Naive thymus-derived CD4-positive, alpha-beta T cell (primary cell): Measurements from ENCODE around the gene AIDA. TPM values are rescaled to one million over a fixed set of nuclear protein-coding genes. Genes with fewer than 3 reads are reported as not detected.
A peak's percentile ranks its signal among the peaks of the same experiment; 100 is the strongest.

Source experiments
- ATAC-seq: fragments of 150-1000 bp; cut with Tn5 transposase; 2 replicates; pipeline ENCODE4 v1.10.0; 2021; ENCODE audit warnings: mild to moderate bottlenecking, moderate library complexity
- CTCF ChIA-PET: fragments of 350-600 bp; sonication (Branson Sonifier 250); formaldehyde crosslinking; loops from one replicate; lab custom pipeline; 2021; ENCODE audit warnings: antibody characterized with exemption; lab: Charles Lee
- POLR2A ChIA-PET: fragments of 350-600 bp; sonication (Branson Sonifier 250); formaldehyde crosslinking; loops from one replicate; lab custom pipeline; 2021; ENCODE audit warnings: antibody characterized with exemption, inconsistent platforms; lab: Charles Lee
- DNase-seq, 9 donors: peaks; one replicate each; pipeline versions ENCODE4 v3.0.0 to v3.0.0-alpha.2; 2020 to 2022; ENCODE audit warnings: mixed read lengths in 1 of 9
- H3K27ac ChIP-seq: one replicate; pipeline ENCODE4 v1.7.0; 2013; ENCODE audit warnings: mild to moderate bottlenecking, low read depth, low read length, moderate library complexity
- H3K27me3 ChIP-seq, 2 donors: one replicate each; pipeline ENCODE4 v1.7.0; 2013; ENCODE audit warnings: low read length in 2 of 2, mild to moderate bottlenecking in 2 of 2, moderate library complexity in 2 of 2; ENCODE audit not compliant: control insufficient read depth in 2 of 2, insufficient read depth in 2 of 2
- H3K36me3 ChIP-seq, 3 experiments: 1 replicate in 2 of 3; 2 replicates in 1 of 3; pipeline ENCODE4 v1.7.0; 2013; ENCODE audit warnings: low read length in 3 of 3, mild to moderate bottlenecking in 3 of 3, moderate library complexity in 1 of 3; ENCODE audit not compliant: insufficient read depth in 3 of 3, control insufficient read depth in 2 of 3
- H3K4me1 ChIP-seq, 2 donors: one replicate each; pipeline ENCODE4 v1.7.0; 2013; ENCODE audit warnings: low read length in 2 of 2, mild to moderate bottlenecking in 2 of 2, moderate library complexity in 1 of 2; ENCODE audit not compliant: control insufficient read depth in 2 of 2, insufficient read depth in 2 of 2
- H3K4me3 ChIP-seq: 2 replicates; pipeline ENCODE4 v1.7.0; 2013; ENCODE audit warnings: mild to moderate bottlenecking, low read length
- H3K9me3 ChIP-seq, 3 experiments: 1 replicate in 2 of 3; 2 replicates in 1 of 3; pipeline ENCODE4 v1.7.0; 2013; ENCODE audit warnings: low read length in 3 of 3; ENCODE audit not compliant: control insufficient read depth in 2 of 3
- H3K27ac Mint-ChIP-seq, 9 donors: one replicate each; pipeline ENCODE4 v1.8.0; 2020 to 2022; ENCODE audit warnings: mixed read lengths in 9 of 9, mild to moderate bottlenecking in 8 of 9, moderate library complexity in 5 of 9, inconsistent platforms in 2 of 9
- H3K27me3 Mint-ChIP-seq, 5 donors: one replicate each; pipeline ENCODE4 v1.8.0; 2021 to 2022; ENCODE audit warnings: mixed read lengths in 5 of 5, mild to moderate bottlenecking in 1 of 5
- H3K36me3 Mint-ChIP-seq, 5 donors: one replicate each; pipeline ENCODE4 v1.8.0; 2020 to 2022; ENCODE audit warnings: mixed read lengths in 5 of 5, mild to moderate bottlenecking in 3 of 5, inconsistent platforms in 1 of 5
- H3K4me1 Mint-ChIP-seq, 7 donors: one replicate each; pipeline ENCODE4 v1.8.0; 2020 to 2022; ENCODE audit warnings: mixed read lengths in 7 of 7, mild to moderate bottlenecking in 3 of 7, inconsistent platforms in 1 of 7
- H3K4me3 Mint-ChIP-seq, 10 donors: one replicate each; pipeline ENCODE4 v1.8.0; 2020 to 2022; ENCODE audit warnings: mild to moderate bottlenecking in 10 of 10, mixed read lengths in 10 of 10, moderate library complexity in 6 of 10, inconsistent platforms in 2 of 10
- H3K9me3 Mint-ChIP-seq, 11 donors: one replicate each; pipeline ENCODE4 v1.8.0; 2020 to 2022; ENCODE audit warnings: mixed read lengths in 11 of 11, mild to moderate bottlenecking in 4 of 11, inconsistent platforms in 1 of 11, moderate library complexity in 1 of 11
- intact Hi-C, 2 donors: fragments of 100-400 bp; cut with micrococcal nuclease; formaldehyde crosslinking; loops; one replicate each; pipeline ENCODE4 v1.15.1; 2023
- polyA plus RNA-seq, 2 donors: library from polyadenylated mRNA; unstranded; fragments of 300-500 nt; fragmentation: Illumina TruSeq; gene quantifications; one replicate each; pipeline ENCODE4 v1.2.3, GENCODE V29; 2021
- total RNA-seq, 6 experiments: library from RNA in 5 of 6; stranded (reverse) in 5 of 6; gene quantifications; 1 replicate in 5 of 6; 2 replicates in 1 of 6; pipeline ENCODE4 v1.2.3 and lab custom pipeline; 2021 to 2026

Gene AIDA
- total and polyA plus RNA-seq, 7 experiments from 2014 or later, result 22.2 to 63.3 (median 34.8) TPM

GRCh38 chr1:222663431-222663934, 48.8 kb downstream of the AIDA start:
- Mint-ChIP-seq H3K9me3 (peaks cover 0 to 5% (median 0%) of the 10 kb centered on the region in 11 donors), H3K36me3 (peaks cover 10 to 49% (median 30%) of the 10 kb centered on the region in 5 donors), H3K4me3 (no peak overlapping the region), H3K27ac (peak overlapping the region in 2 of 9 donors; percentile 17 to 54), H3K27me3 (no peaks in the 10 kb centered on the region), H3K4me1 (peaks cover 4 to 19% (median 13%) of the 10 kb centered on the region in 7 donors)
- Histone ChIP-seq H3K27me3 (no peaks in the 10 kb centered on the region), H3K4me1 (no peaks in the 10 kb centered on the region), H3K4me3 (no peak overlapping the region), H3K9me3 (no peaks in the 10 kb centered on the region), H3K27ac (no peak overlapping the region), H3K36me3 (peaks cover 39 to 88% (median 63%) of the 10 kb centered on the region in 3 experiments)
- POLR2A ChIA-PET, result interaction anchor here (1.4 kb wide), 1 partner anchor 47 kb away, joined by 4 read pairs; no protein-coding TSS in a partner anchor
- CTCF ChIA-PET, result no interaction called here
- intact Hi-C loops, result loop anchor here in 1 of 2 donors (2.0 kb wide), 1 partner anchor 13 kb away; no protein-coding TSS in a partner anchor
- ATAC-seq, result no peak
- no peak for DNase-seq

GRCh38 chr1:222657899-222658298, 54.4 kb downstream of the AIDA start:
- no peak overlapping the region for H3K4me3 ChIP-seq
- H3K9me3 ChIP-seq, result no peaks in the 10 kb centered on the region
- POLR2A ChIA-PET, result interaction anchor here (1.3 to 2.1 kb wide), 3 partner anchors 13 to 55 kb away, joined by 6 to 12 read pairs (median 9); no protein-coding TSS in a partner anchor
- peaks cover 22 to 26% of the 10 kb centered on the region in 2 donors for H3K4me1 ChIP-seq
- H3K27ac ChIP-seq, result peak overlapping the region; percentile 60
- Mint-ChIP-seq H3K36me3 (peaks cover 23 to 72% (median 64%) of the 10 kb centered on the region in 5 donors), H3K9me3 (peaks cover 0 to 5% (median 0%) of the 10 kb centered on the region in 11 donors), H3K4me1 (peaks cover 27 to 65% (median 57%) of the 10 kb centered on the region in 7 donors), H3K27ac (peak overlapping the region in 7 of 9 donors; percentile 60 to 96 (median 89)), H3K27me3 (no peaks in the 10 kb centered on the region), H3K4me3 (no peak overlapping the region)
- no peak for DNase-seq
- intact Hi-C loops, result loop anchor here in 1 of 2 donors (10.0 kb wide), 1 partner anchor 1777 kb away; the partner anchor contains the start of gene WDR26
- CTCF ChIA-PET, result interaction anchor here (0.8 to 1.0 kb wide), 2 partner anchors 23 to 68 kb away, joined by 4 read pairs; partner anchors contain the start of gene TAF1A
- H3K27me3 ChIP-seq, result no peaks in the 10 kb centered on the region
- no peak for ATAC-seq
- H3K36me3 ChIP-seq, result peaks cover 10 to 75% (median 73%) of the 10 kb centered on the region in 3 experiments

DNA sequence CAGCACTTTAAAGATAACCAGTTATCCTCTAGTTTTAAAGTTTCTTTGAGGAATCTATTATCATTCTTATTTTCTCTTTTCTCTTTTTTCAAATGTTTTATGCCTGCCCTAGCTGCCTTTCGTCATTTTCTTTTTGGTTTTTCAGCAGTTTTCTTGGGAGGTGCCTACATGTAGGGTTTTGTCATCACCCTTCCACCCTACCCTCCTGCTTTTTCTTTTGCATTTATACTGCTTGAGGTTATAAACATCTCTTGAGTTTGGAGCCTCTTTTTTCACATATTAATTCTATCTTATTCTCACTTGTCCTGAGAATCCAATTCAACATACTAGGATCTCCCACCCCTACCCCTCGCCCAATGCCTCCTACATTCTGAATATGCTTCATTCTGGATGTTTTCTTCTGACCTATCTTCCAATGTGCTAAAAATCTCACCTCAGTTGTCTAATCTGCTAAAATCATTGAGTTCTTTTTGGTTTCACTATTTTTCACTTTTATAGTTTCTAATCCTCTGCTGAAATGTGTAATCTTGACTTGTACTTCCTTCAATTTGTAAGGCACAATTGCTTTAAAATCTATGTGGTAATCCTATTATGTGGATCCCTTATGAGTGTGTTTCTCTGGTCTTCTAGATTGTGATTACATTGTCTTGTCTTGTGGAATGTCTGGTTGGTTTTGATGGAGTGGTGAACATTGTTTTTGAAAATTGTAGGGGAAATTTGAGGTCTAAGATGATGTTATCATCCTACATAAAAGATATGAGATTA, 55.7 kb downstream of the AIDA start:
- no peak overlapping the region for H3K4me3 ChIP-seq
- no peak for ATAC-seq
- peaks cover 9 to 76% (median 75%) of the 10 kb centered on the region in 3 experiments for H3K36me3 ChIP-seq
- H3K9me3 ChIP-seq, result no peaks in the 10 kb centered on the region
- peaks cover 33 to 67% (median 62%) of the 10 kb centered on the region in 7 donors for H3K4me1 Mint-ChIP-seq
- H3K27ac ChIP-seq, result peak overlapping the region; percentile 60
- no peak for DNase-seq
- ChIA-PET POLR2A (interaction anchor here (0.6 to 4.9 kb wide), 6 partner anchors 12 to 57 kb away, joined by 3 to 30 read pairs (median 7); partner anchors contain the start of genes AIDA and BROX), CTCF (interaction anchor here (0.5 kb wide), 1 partner anchor 11 kb away, joined by 3 read pairs; no protein-coding TSS in a partner anchor)
- peak overlapping the region in 8 of 10 donors; percentile 9 to 54 (median 30) for H3K4me3 Mint-ChIP-seq
- peaks cover 36 to 79% (median 67%) of the 10 kb centered on the region in 5 donors for H3K36me3 Mint-ChIP-seq
- intact Hi-C loops, result loop anchor here in 1 of 2 donors (10.0 kb wide), 1 partner anchor 1778 kb away; the partner anchor contains the start of gene WDR26
- no peaks in the 10 kb centered on the region for H3K27me3 ChIP-seq
- H3K4me1 ChIP-seq, result peaks cover 25 to 33% of the 10 kb centered on the region in 2 donors
- no peaks in the 10 kb centered on the region for H3K27me3 Mint-ChIP-seq
- H3K9me3 Mint-ChIP-seq, result peaks cover 0 to 5% (median 0%) of the 10 kb centered on the region in 11 donors
- H3K27ac Mint-ChIP-seq, result peak overlapping the region; percentile 20 to 96 (median 90)

- Mint-ChIP-seq H3K36me3 (peaks cover 37 to 72% (median 60%) of the 10 kb centered on the region in 5 donors), H3K9me3 (peaks cover 0 to 2% (median 0%) of the 10 kb centered on the region in 11 donors), H3K4me3 (peak overlapping the region; percentile 38 to 81 (median 70)), H3K27ac (peak overlapping the region; percentile 85 to 96 (median 94)), H3K27me3 (no peaks in the 10 kb centered on the region), H3K4me1 (peaks cover 34 to 67% (median 60%) of the 10 kb centered on the region in 7 donors)
- ChIA-PET POLR2A (interaction anchor here (0.5 to 4.9 kb wide), 5 partner anchors 10 to 1188 kb away, joined by 3 to 30 read pairs (median 5); partner anchors contain the start of genes AIDA and BROX), CTCF (interaction anchor here (0.7 to 1.3 kb wide), 4 partner anchors 22 to 1232 kb away, joined by 3 to 5 read pairs (median 3); no protein-coding TSS in a partner anchor)
- no peaks in the 10 kb centered on the region for H3K9me3 ChIP-seq
- peaks cover 16 to 75% (median 66%) of the 10 kb centered on the region in 3 experiments for H3K36me3 ChIP-seq
- peak overlapping the region; percentile 21 for H3K4me3 ChIP-seq
- DNase-seq, result peak in 8 of 9 donors; percentile 62 to 89 (median 83)
- intact Hi-C loops, result loop anchor here (1.0 to 10.0 kb wide), 7 partner anchors 10 to 1780 kb away; partner anchors contain the start of gene WDR26 (in 1 of the 2)
- H3K4me1 ChIP-seq, result peaks cover 25 to 33% of the 10 kb centered on the region in 2 donors
- H3K27me3 ChIP-seq, result no peaks in the 10 kb centered on the region
- H3K27ac ChIP-seq, result peak overlapping the region; percentile 82
- peak; percentile 99 for ATAC-seq
Observed at GRCh38 chr1:222654849-222655248, 57.4 kb downstream of the AIDA start.

DNA sequence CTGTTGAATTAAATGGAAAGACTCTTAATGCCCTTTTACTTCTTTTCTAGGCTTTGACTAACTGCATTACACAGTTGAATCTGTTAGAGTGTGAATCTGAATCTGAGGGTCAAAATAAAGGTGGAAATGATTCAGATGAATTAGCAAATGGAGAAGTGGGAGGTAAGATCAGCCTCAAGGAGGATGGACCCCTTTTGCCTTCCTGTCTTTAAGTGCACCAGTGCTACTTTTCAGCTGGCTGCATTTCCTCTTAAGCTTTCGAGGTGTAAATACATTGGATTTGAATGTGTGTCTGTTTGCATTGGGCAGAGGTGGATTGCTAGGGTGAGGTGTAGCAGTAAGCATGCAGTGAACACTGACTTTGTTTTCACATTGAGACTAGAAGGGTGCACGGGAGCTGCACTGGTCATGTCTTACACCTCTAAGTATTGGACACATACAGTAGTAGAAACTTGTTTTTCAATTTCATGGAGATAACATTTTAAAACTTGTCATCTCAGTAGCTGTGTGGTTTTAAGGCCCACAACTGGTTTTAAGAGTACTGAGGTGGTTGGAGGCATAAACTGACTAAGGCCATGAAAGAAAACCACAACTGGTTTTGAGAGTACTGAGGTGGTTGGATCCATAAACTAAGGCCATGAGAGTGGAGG, 59.0 kb downstream of the AIDA start:
- H3K36me3 ChIP-seq, result peaks cover 13 to 67% (median 59%) of the 10 kb centered on the region in 3 experiments
- intact Hi-C loops, result loop anchor here in 1 of 2 donors (1.0 to 10.0 kb wide), 2 partner anchors 9 to 1781 kb away; partner anchors contain the start of gene WDR26
- no peak for ATAC-seq
- ChIA-PET POLR2A (interaction anchor here (0.7 to 4.9 kb wide), 4 partner anchors 9 to 481 kb away, joined by 5 to 30 read pairs (median 17); partner anchors contain the start of genes AIDA and BROX), CTCF (interaction anchor here (0.6 to 1.8 kb wide), 3 partner anchors 8 to 189 kb away, joined by 3 to 4 read pairs (median 3); partner anchors contain the start of genes AIDA and BROX)
- Mint-ChIP-seq H3K36me3 (peaks cover 30 to 66% (median 55%) of the 10 kb centered on the region in 5 donors), H3K27me3 (no peaks in the 10 kb centered on the region), H3K9me3 (no peaks in the 10 kb centered on the region), H3K4me3 (peak overlapping the region in 9 of 10 donors; percentile 23 to 70 (median 52)), H3K4me1 (peaks cover 36 to 69% (median 64%) of the 10 kb centered on the region in 7 donors), H3K27ac (peak overlapping the region; percentile 85 to 96 (median 94))
- peaks cover 25 to 33% of the 10 kb centered on the region in 2 donors for H3K4me1 ChIP-seq
- no peaks in the 10 kb centered on the region for H3K27me3 ChIP-seq
- peak overlapping the region; percentile 82 for H3K27ac ChIP-seq
- no peak overlapping the region for H3K4me3 ChIP-seq
- H3K9me3 ChIP-seq, result no peaks in the 10 kb centered on the region
- DNase-seq, result peak in 1 of 9 donors; percentile 34
